Activated CD8-positive, alpha-beta memory T cell treated with anti-CD3 and anti-CD28 coated beads, Interleukin-2, amount 50 U/mL, for 24 hours (primary cell): ENCODE measurements around the gene HNRNPU.
"Not testable (repeated sequence)": the region's sequence is repeated elsewhere in the genome, so short reads cannot be mapped to it uniquely, and the experiment has no call there.

ENCODE experiments used
- DNase-seq: peaks from one replicate; pipeline ENCODE4 v3.0.0-alpha.2; 2020; ENCODE audit errors: extremely low read depth

The HNRNPU gene

DNA sequence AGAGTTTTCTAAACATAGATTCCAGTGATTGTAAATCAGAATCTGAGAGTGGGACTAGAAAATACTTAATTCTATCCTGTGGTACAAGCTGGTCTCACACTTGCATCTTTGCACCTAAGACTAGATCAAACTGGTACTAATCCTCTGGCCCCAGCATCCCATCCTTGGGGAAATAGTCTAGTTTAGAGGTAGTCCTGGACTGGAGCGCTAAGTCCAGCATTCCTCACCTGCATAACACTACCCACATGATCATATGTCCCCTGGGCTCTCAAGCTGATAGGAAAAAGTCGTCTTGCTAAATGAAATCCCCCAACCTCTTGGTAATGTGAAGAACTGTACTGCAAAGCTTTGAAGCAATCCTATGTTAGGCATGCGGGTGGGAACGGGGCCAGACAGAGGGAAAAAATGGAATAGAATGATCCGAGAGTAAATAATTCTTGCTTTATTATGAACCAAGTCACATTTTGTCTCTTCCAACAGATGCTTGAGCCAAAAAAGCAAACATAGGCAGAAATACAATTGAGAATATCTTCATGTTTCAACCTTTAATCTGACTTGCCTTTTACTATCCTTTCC lies 24.0 kb downstream of the HNRNPU start:
- DNase-seq = no peak

DNA sequence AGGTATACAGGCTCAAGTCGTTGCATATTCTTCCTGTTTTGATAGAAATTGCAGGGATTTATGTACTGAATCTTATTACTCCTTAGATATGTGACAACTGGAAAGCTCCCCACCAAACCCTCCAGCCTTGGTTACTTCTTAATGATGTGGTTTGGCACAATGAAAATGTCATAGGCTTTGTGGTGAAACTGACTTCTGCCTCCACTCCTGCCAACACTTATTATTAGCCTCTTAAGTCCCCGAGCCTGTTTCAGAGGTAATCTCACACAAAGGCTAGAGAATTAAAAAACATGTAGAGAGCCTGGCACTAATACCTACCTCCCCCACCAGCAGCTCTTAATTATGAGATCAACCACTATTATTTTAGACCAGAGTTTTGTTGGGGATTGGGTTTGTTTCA lies 24.7 kb downstream of the HNRNPU start:
- DNase-seq = no peak

DNA sequence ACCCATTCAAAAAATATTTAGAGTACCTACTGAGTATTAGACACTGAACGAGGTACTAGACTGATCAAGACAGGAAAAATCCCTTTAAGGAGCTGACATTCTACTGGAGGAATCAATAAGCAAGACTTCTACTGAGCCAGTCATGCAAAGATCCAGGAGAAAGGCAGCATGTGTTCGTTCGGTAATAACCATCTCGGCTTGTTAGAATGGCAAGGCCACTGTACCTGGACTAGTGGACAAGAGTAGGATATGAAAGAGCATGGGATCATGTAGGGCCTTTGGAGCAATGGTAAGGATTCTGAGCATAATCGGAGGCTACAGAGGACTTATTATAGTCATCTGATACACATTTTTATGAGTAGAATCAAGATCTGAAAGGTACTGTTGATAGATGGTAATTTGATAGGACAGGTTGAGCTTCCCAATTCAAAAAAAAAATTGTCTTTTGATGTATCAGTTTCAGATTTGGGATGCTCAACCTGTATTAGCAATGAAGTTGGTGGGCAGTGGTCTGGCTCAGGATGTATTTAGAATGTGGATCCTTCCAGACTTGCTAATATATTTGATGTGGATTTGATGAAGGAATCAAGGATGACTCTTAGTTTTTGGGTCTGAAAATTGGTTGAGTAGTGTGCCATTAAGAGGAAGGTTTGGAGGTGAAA lies 26.6 kb downstream of the HNRNPU start:
- DNase-seq = no peak

DNA sequence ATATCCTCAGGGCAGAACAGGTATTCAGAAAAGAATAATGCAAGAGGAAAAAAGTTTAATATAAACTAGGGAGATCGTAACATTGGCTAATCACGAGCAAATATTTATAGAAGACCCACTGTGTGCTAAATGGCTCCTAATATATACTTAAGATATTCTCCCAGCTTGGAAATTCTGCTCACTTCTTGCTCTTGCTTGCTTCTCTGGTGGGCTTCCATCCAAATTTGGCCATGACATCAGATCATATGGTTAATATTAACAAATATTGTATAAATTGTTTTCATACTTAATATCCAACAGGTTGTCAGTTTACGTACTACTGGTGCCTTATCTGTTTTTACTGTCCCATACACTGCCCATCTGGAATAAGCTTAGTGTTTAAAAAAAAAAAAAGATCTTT lies 27.8 kb downstream of the HNRNPU start:
- no peak for DNase-seq

DNA sequence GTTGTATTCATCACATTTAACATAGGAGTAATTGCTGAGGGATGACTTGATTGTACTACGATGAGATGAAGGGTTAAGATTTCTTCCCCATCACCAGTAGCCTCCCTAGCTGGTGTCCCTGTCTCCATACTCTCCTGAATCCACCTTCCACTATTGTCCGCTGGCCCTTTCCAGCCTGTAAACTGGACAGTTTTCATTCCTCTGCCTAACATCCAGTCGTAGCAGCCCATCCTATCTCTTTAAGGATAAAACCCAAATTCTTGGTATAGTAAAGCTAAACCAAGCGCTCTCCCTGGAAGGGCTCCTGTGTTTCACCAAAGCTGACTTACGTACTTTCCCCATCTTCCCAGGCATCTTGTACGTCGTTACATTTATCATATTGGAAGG lies 28.2 kb downstream of the HNRNPU start:
- no peak for DNase-seq

DNA sequence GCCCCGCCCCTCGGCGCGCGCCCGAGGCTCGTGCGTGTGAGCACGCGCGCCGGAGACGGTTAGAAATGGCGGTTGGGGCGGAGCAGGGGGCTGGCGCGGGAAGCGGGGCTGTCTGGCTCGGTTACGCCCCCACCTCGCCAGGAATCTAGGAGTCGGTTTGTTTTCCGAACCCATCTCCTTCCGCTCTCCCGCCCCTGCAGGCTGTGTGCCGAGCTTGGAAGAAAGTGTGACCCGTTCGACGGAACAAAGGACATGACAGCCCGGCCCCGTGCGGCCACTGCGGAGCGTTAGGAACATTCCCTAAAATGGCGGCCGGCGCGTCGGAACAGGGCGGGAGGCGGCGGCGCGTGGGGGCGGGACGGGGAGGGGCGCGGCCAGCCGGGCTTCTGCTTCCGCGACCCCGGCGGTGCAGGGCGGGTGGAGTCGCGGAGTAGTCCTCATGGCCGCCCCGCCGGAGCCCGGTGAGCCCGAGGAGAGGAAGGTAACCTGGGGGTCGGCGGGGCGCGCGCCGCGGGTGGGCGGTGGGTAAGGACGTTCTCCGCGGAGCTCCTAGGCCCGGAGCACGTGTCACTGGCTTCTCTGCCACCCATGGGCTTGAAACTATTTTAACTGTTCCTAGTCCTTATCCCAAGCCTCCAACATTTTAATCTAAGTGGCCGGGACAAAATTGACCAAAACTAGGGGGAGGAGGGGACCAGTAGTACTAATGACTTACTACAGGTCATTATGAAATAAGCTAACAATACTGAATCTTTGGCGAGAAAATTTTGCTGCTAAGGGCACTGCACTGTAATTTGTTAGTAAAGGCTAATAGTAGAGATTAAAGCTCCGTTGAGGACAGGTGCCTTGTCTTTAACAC lies 28.8 kb downstream of the HNRNPU start, which contains the start of gene COX20:
Gene COX20, plus strand, starts transcription at position 383 of the 859 bp plus-strand sequence. Its CDS starts 57 bp downstream, at position 440.
- peak; percentile 70 for DNase-seq

DNA sequence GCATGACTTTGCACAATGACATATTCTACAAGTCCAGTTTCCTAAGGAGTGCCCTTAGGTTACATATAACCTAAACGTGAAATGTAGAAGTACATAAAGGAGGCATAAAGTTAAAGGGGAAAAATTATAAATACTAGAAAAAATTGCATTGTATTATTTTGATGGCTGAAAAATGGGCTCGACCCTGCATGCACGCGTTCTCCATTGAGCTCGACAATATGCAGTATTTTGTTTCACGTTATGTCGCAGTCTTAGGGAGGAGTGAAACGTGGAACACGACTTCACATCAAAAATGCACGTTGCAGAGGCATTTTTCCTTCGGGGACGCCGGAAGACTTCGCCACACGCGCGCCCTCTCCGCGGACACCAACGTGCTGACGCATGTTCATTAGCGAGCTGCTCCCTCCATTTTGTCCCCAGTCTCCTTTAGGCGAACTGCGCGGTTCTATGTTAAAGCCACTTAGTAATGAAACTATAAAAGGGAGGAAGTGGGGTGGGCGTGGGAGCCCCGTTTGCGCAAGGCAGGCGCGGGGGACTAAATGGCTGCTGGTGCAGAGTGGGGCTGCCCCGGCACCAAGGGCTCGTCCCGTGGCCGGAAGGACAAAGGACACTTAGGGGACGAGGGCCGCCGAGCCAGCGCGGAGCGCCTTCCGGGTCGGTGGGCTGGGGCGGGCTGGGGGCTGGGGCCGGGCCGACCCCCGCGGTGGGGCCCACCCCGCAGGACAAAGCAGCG lies 29.6 kb downstream of the HNRNPU start:
- DNase-seq = peak; percentile 80

DNA sequence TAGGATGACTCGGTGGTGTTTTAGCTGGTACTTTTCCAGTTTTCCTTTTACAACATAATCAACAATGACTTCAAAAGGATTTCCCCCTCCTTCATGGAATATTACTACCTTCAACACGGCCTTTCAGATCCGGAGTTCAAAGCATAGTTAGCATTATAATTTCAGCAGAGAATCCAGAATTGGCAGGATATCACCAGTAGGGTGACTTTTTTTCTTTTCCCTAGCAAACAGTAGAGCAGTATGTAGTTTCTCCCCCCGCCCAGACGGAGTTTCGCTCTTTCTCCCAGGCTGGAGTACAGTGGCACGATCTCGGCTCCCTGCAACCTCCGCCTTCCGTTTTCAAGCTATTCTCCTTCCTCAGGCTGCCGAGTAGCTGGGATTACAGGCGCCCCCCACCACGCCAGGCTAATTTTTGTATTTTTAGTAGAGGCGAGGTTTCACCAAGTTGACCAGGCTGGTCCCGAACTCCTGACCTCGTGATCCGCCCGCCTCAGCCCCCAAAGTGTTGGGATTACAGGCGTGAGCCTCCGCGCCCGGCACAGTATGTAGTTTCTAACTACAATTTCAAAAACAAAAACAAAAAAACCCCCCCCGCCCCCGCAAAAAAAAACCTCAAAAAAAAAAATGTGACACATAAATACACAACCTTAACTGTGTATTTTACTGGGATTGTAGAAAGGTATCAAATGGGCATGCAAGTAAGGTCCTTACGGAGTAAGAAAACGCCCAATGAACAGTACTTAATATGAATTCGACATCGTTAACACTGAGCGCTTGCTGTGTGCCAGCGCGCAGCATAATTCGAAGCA lies 30.4 kb downstream of the HNRNPU start:
- peak; percentile 8 for DNase-seq

DNA sequence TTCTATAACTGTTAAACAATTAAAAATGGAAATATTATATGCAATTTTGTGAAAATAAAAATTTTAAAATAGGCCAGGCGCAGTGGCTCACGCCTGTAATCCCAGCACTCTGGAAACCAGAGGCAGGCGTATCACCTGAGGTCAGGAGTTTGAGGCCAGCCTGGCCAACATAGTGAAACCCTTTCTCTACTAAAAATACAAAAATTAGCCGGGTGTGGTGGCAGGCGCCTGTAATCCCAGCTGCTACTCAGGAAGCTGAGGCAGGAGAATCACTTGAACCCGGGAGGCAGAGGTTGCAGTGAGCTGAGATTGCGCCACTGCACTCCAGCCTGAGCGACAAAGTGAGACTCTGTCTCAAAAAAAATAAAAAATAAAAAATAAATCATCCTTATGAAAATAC lies 31.1 kb downstream of the HNRNPU start:
- DNase-seq = not testable (repeated sequence)

DNA sequence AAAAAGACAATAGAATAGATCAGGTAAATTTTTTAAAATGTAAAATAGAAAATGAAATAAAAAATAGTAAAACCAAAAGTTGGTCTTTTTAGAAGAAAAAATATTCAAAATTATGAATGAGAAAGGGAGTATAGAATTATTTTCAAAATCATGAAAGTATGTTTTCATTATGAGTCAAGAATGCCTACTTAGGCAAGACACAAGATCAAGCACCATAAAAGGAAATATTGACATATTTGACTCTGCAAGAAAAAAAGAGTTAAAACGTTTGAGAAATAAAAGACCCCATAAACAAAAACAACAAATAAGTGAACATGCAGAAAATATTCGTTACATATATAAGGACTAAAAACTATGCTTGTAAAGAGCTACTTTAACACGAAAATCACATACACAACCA lies 33.7 kb downstream of the HNRNPU start:
- no peak for DNase-seq

DNA sequence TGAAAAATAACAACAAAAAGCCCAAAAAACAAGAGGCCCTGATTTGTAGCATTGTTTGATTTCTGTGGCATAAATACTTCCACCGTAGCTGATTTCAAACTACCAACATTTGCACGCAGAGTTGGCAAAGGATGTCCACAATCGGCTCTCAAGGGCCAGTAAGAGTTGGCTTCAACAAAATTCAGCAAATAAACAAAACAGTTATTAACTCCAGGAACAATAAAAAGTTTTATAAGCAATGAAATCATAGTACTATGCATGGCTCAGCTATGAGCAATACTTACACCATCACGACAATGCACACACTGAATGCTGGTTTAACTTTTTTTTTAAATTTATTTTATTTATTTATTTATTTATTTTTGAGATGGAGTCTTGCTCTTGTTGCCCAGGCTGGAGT lies 37.6 kb downstream of the HNRNPU start:
- no peak for DNase-seq

DNA sequence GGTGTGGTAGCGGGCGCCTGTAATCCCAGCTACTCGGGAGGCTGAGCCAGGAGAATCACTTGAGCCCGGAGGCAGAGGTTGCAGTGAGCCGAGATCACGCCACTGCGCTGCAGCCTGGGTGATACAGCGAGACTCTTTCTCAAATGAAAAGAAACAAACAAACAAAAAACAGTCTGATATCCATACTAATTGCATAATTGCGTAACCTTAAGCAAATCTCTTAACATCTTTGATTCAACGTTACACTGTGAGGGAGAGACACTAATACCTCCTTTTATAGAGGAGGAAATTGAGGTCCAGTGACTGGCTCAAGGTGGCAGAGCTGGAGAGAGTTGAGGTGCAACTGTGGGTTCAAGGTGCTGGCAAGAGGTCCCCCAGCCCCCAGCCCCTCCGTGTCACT lies 41.5 kb downstream of the HNRNPU start:
- DNase-seq = no peak

DNA sequence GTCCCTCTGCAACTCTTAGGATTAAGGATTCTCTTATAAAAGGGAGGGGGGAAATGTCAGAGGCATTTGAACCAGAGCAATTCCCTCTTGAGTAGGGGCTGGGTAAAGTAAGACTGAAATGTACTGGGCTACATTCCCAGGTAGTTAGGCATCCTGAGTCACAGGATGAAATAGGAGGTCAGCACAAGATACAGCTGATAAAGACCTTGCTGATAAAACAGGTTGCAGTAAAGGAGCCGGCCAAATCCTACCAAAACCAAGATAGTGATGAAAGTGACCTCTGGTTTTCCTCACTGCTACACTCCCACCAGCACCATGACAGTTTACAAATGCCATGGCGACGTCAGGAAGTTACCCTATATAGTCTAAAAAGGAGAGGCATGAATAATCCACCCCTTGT lies 43.2 kb downstream of the HNRNPU start:
- DNase-seq = no peak

DNA sequence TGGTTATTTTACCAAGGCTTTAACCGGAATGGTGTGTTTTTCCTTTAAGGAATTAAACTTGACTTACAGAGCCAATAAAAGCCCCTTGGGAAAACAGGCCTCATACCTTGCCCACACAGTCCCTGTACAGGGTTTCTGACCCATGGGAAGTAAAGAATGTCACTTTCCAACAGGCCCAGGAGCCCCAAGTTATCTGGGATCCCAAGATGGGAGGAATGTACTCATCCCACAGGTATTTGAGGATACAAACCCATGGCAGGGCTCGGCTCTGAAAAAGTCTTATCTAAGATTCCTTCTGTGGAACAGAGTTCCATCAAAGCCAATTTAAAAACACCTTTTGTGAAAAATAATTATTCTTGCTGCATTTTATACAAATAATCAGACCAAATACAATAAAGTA lies 44.2 kb downstream of the HNRNPU start:
- DNase-seq = no peak

DNA sequence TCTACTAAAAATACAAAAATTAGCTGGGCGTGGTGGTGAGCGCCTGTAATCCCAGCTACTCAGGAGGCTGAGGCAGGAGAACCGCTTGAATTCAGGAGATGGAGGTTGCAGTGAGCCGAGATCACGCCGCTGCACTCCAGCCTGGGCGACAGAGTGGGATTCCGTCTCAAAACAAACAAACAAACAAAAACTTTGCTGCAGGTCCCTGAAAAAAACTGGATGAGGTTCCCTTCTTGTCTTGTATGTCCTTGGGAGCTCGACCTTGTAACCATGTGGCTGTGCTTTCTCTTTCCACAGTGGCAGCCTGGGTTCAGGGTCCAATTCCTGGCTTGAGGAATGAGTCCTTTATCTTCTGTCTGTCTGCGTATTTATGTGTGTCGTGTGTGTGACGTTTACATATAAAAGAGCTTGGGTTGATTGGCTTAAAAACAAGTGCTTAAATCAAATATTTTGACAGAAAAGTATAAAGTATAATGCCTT lies 46.9 kb downstream of the HNRNPU start:
- DNase-seq = no peak

DNA sequence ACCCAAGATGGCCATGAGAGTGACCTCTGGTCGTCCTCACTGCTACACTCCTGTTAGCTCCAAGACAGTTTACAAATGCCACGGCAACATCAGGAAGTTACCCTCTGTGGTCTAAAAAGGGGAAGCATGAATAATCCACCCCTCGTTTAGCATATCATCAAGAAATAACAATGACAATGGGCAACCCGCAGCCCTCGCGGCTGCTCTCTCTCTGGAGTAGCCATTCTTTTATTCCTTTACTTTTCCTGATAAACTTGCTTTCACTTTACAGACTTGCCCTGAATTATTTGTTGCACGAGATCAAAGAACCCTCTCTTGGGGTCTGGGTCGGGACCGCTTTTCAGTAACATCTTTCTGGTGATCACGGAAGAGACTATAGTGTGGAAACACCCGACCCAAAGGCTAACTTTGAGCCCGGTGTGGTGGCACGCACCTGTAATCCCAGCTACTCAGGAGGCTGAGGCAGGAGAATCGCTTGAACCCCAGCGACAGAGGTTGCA lies 48.7 kb downstream of the HNRNPU start:
- no peak for DNase-seq

DNA sequence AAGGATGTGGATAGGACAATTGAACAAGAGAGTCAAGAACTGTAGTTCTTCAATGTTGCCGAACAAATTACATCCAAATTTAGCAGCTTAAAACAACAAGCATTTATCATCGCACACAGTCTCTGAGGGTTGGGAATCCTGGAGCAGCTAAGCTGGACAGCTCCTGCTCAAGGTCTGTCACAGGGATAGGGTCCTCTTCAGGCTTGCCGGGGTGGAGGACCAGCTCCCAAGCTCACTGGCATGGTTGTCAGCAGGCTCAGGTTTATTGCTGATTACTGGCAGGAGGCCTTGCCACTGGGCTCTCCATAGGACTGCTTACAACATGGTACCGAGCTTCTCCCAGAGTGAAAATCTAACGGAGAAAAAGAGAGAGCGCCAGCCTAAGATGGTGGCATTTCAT lies 51.0 kb downstream of the HNRNPU start:
- DNase-seq = no peak

DNA sequence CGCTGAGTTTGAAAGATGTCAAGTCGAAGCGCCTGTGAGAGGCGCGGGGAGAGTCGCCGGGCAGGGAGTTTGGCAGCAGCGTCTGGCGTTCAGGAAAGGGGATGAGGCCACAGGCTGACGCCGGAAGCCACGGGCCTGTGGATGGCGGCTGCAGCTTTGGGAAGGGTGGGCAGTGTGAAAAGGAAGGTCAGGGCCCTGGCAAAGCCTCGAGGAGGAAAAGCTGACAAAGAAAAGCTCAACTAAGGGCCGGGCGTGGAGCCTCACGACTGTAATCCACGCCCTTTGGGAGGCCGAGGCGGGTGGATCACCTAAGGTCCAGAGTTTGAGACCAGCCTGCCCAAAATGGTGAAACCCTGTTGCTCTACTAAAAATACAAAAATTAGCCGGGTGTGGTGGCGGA lies 54.1 kb downstream of the HNRNPU start:
- no peak for DNase-seq

DNA sequence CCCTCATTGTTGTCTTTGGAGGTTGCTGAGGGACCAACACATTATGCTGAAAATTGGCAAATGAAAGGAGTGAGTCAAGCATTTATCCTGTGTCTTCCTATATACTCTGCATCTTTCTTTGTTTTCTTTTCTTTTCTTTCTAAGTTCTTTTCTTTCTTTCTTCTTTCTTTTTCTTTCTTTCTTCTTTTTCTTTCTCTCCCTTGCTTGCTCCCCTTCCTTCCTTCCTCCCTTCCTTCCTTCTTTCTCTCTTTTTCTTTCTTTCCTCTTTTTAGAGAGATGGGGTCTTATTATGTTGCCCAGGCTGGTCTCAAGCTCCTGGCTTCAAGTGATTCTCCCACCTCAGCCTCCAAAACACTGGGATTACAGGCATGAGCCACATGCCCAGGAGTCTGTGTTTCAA lies 57.2 kb downstream of the HNRNPU start:
- no peak for DNase-seq

DNA sequence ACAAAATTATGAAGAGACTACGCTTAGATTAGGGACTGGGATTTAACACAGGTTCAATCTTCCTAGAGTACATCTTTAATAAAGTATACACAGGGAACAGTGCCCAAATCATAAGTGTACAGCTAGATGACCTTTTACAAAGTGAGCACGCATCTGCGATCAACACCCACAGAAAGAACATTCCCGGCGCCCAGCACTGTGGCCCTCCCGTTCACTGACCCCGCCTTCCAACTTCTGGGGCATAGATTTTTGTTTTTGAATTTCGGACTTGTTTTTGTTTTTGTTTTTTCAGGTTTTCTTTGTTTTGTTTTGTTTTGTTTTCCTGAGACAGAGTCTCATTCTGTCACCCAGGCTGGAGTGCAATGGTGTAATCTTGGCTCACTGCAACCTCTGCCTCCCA lies 59.5 kb downstream of the HNRNPU start:
- no peak for DNase-seq
